22Rv1 (cell line): Measurements from ENCODE around the gene KCTD3.

Experiments used
- CTCF ChIP-seq: fragments of 450-650 bp; IDR thresholded peaks from 2 replicates; pipeline ENCODE4 v1.5.1; 2017; ENCODE audit warnings: mild to moderate bottlenecking
- ZFX ChIP-seq: fragments of 450-650 bp; IDR thresholded peaks from 2 replicates; pipeline ENCODE4 v1.6.1; 2017; ENCODE audit warnings: antibody characterized with exemption, borderline replicate concordance

- TF ChIP-seq CTCF: no peak
- TF ChIP-seq ZFX: no peak
These were observed 591 bp downstream of the KCTD3 start for GRCh38 chr1:215567491-215568298.
